Chondrocyte (in vitro differentiated cells): Measurements from ENCODE around the gene COX6B1. TPM values are rescaled to one million over a fixed set of nuclear protein-coding genes. Genes with fewer than 3 reads are reported as not detected.
A peak's percentile ranks its signal among the peaks of the same experiment; 100 is the strongest.
"Not testable (repeated sequence)": the region's sequence is repeated elsewhere in the genome, so short reads cannot be mapped to it uniquely, and the experiment has no call there.

Experiments
- DNase-seq: peaks from one replicate; pipeline ENCODE4 v3.0.0; 2021; ENCODE audit warnings: mixed read lengths, low spot score
- H3K27ac Mint-ChIP-seq: one replicate; pipeline ENCODE4 v1.8.0; 2021; ENCODE audit warnings: mild to moderate bottlenecking, moderate library complexity, mixed read lengths; ENCODE audit not compliant: unreplicated experiment
- H3K27me3 Mint-ChIP-seq: 2 replicates; pipeline ENCODE4 v1.8.0; 2021; ENCODE audit warnings: low read depth, mixed read lengths
- H3K36me3 Mint-ChIP-seq: 2 replicates; pipeline ENCODE4 v1.8.0; 2021; ENCODE audit warnings: low read depth, mixed read lengths
- H3K4me1 Mint-ChIP-seq: 2 replicates; pipeline ENCODE4 v1.8.0; 2021; ENCODE audit warnings: low read depth, mild to moderate bottlenecking, mixed read lengths
- H3K4me3 Mint-ChIP-seq: one replicate; pipeline ENCODE4 v1.8.0; 2021; ENCODE audit warnings: mild to moderate bottlenecking, moderate library complexity, mixed read lengths; ENCODE audit not compliant: unreplicated experiment
- H3K9me3 Mint-ChIP-seq: 2 replicates; pipeline ENCODE4 v1.8.0; 2021; ENCODE audit warnings: low read depth, mixed read lengths
- long read RNA-seq: library from polyadenylated mRNA; stranded (forward); transcript quantifications from one replicate; pipeline ENCODE4 v2.0.0, GENCODE V29; 2021
- total RNA-seq: library from RNA; stranded (reverse); gene quantifications from 3 replicates; pipeline ENCODE4 v1.2.1, GENCODE V29; 2021
- TF ChIP-seq, protein P1 (sequence below): fragments of 200-600 bp; sonication (generic); IDR thresholded peaks from 2 replicates; pipeline ENCODE4 v1.5.0; 2021; ENCODE audit warnings: antibody characterized with exemption, mild to moderate bottlenecking, moderate library complexity

COX6B1 gene
- total RNA-seq = 266 to 279 TPM (median 268 TPM) in 3 replicates
- long read RNA-seq, transcript COX6B1-201 (4 exons, 667 nt) = major isoform, 149 of 159 reads
- long read RNA-seq, partial matches to known transcripts = 7 of 159 reads
- long read RNA-seq, other reads (novel, unspliced or antisense) = 3 of 159 reads

GRCh38 chr19:35648017-35648961 lies at the start of gene COX6B1:
Gene COX6B1, plus strand, starts transcription at chr19:35648323. Its CDS starts 2,921 bp downstream, at chr19:35651244.
- TF ChIP-seq, protein P1, sequence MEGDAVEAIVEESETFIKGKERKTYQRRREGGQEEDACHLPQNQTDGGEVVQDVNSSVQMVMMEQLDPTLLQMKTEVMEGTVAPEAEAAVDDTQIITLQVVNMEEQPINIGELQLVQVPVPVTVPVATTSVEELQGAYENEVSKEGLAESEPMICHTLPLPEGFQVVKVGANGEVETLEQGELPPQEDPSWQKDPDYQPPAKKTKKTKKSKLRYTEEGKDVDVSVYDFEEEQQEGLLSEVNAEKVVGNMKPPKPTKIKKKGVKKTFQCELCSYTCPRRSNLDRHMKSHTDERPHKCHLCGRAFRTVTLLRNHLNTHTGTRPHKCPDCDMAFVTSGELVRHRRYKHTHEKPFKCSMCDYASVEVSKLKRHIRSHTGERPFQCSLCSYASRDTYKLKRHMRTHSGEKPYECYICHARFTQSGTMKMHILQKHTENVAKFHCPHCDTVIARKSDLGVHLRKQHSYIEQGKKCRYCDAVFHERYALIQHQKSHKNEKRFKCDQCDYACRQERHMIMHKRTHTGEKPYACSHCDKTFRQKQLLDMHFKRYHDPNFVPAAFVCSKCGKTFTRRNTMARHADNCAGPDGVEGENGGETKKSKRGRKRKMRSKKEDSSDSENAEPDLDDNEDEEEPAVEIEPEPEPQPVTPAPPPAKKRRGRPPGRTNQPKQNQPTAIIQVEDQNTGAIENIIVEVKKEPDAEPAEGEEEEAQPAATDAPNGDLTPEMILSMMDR = no peak
- no peaks in the 10 kb centered on the region for H3K27me3 Mint-ChIP-seq
- H3K4me1 Mint-ChIP-seq = peaks cover 27% of the 10 kb centered on the region
- peaks cover 8% of the 10 kb centered on the region for H3K36me3 Mint-ChIP-seq
- no peaks in the 10 kb centered on the region for H3K9me3 Mint-ChIP-seq
- H3K27ac Mint-ChIP-seq = peak within 1 kb of the TSS; percentile 97
- no peak for DNase-seq
- H3K4me3 Mint-ChIP-seq = peak within 1 kb of the TSS; percentile 83

GRCh38 chr19:35601971-35602370 lies 46.2 kb upstream of the COX6B1 start:
- H3K4me3 Mint-ChIP-seq = no peak overlapping the region
- no peak for DNase-seq
- TF ChIP-seq, protein P1 = no peak
- no peak overlapping the region for H3K27ac Mint-ChIP-seq
- H3K4me1 Mint-ChIP-seq = peaks cover 11% of the 10 kb centered on the region
- peaks cover 10% of the 10 kb centered on the region for H3K27me3 Mint-ChIP-seq
- no peaks in the 10 kb centered on the region for H3K36me3 Mint-ChIP-seq
- peaks cover 3% of the 10 kb centered on the region for H3K9me3 Mint-ChIP-seq

- H3K27ac Mint-ChIP-seq, H3K4me1 Mint-ChIP-seq, H3K4me3 Mint-ChIP-seq, DNase-seq, H3K36me3 Mint-ChIP-seq: not testable (repeated sequence)
- H3K27me3 Mint-ChIP-seq = peaks cover 13% of the 10 kb centered on the region
- peaks cover 17% of the 10 kb centered on the region for H3K9me3 Mint-ChIP-seq
These were observed 43.7 kb upstream of the COX6B1 start for GRCh38 chr19:35604436-35604835.

- peaks cover 17% of the 10 kb centered on the region for H3K9me3 Mint-ChIP-seq
- H3K4me1 Mint-ChIP-seq, H3K36me3 Mint-ChIP-seq, DNase-seq, H3K27me3 Mint-ChIP-seq, H3K27ac Mint-ChIP-seq, H3K4me3 Mint-ChIP-seq: not testable (repeated sequence)
These were observed 41.0 kb upstream of the COX6B1 start for GRCh38 chr19:35607170-35607569.

- no peak overlapping the region for H3K27ac Mint-ChIP-seq
- H3K4me1 Mint-ChIP-seq = peaks cover 4% of the 10 kb centered on the region
- TF ChIP-seq, protein P1 = no peak
- no peak for DNase-seq
- peaks cover 3% of the 10 kb centered on the region for H3K36me3 Mint-ChIP-seq
- no peak overlapping the region for H3K4me3 Mint-ChIP-seq
- peaks cover 3% of the 10 kb centered on the region for H3K27me3 Mint-ChIP-seq
- peaks cover 17% of the 10 kb centered on the region for H3K9me3 Mint-ChIP-seq
These were observed 40.5 kb upstream of the COX6B1 start for GRCh38 chr19:35607661-35608060.

DNA sequence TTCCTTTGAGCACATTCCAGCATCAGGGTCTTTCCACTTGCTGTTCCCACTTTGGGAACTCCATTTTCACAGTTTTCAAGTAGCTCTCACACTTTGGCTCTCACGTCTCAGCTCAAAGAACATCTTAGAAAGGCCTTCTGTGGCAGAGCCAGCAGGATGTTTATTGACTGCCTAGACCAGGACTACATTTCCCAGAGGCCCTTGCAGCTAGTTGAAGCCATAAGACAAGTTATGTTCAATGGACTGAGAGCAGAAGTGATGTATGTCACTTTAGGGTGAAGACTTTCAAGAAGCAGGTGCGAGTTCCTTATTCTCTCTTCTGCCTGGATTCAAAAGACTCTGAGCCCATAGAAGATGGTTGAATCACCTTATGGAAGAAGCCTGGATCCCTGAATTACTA lies 39.9 kb upstream of the COX6B1 start:
- peaks cover 3% of the 10 kb centered on the region for H3K27me3 Mint-ChIP-seq
- H3K9me3 Mint-ChIP-seq = peaks cover 17% of the 10 kb centered on the region
- H3K4me1 Mint-ChIP-seq = peaks cover 7% of the 10 kb centered on the region
- TF ChIP-seq, protein P1 = no peak
- DNase-seq = no peak
- H3K27ac Mint-ChIP-seq = no peak overlapping the region
- no peak overlapping the region for H3K4me3 Mint-ChIP-seq
- peaks cover 3% of the 10 kb centered on the region for H3K36me3 Mint-ChIP-seq
